ENCODE results near the gene RABIF. TPM values are rescaled to one million over a fixed set of nuclear protein-coding genes. Genes with fewer than 3 reads are reported as not detected.

The RABIF gene
- total RNA-seq, 2 experiments from 2014 or later = 7.8 TPM

- Histone ChIP-seq H3K9me3 (ENCODE audit: low read length) (no peaks in the 10 kb centered on the region), H3K79me2 (ENCODE audit: insufficient read depth, low read depth, low read length) (no peaks in the 10 kb centered on the region), H2AFZ (ENCODE audit: low read length) (no peak overlapping the region), H3K9me2 (ENCODE audit: insufficient read depth, low read length) (no peaks in the 10 kb centered on the region), H3K36me3 (ENCODE audit: insufficient read depth, low read length) (no peaks in the 10 kb centered on the region), H3K27ac (ENCODE audit: low read depth, low read length, poor library complexity, severe bottlenecking) (no peak overlapping the region), H3K4me3 (ENCODE audit: low read depth, low read length, poor library complexity, severe bottlenecking) (no peak overlapping the region), H3K4me1 (ENCODE audit: insufficient read depth, low read length, poor library complexity, severe bottlenecking) (no peaks in the 10 kb centered on the region), H3K4me2 (ENCODE audit: low read length) (no peak overlapping the region), H4K20me1 (ENCODE audit: insufficient read depth, low read length) (no peaks in the 10 kb centered on the region)
- CTCF ChIA-PET (ENCODE audit: unreplicated experiment) = no interaction called here
- intact Hi-C loops (cut with micrococcal nuclease; ENCODE audit: unreplicated experiment) = no loop called here
- POLR2A ChIA-PET = no interaction called here
- BruUV-seq (replicated peaks) = no TSS peak
- no peak for TF ChIP-seq CTCF (conservative IDR thresholded peaks at IDR 0.05; ENCODE audit: low read length)
- no peak for TF ChIP-seq EZH2phosphoT487 (IDR thresholded peaks at IDR 0.05; ENCODE audit: borderline replicate concordance, low read depth, low read length)
- no peak for DNase-seq (ENCODE audit: low spot score)
These were observed 53.3 kb downstream of the RABIF start for GRCh38 chr1:202835548-202836072.

- no TSS peak for BruUV-seq (replicated peaks)
- CTCF ChIA-PET (ENCODE audit: unreplicated experiment) = interaction anchor here (0.6 kb wide), 2 partner anchors 10 to 101 kb away, joined by 3 read pairs; no protein-coding TSS in a partner anchor
These were observed 54.0 kb downstream of the RABIF start for GRCh38 chr1:202834771-202835547.

More at GRCh38 chr1:202834771-202835547, 54.0 kb downstream of the RABIF start:
- H3K9me2 ChIP-seq (ENCODE audit: insufficient read depth, low read length) = no peaks in the 10 kb centered on the region
- no peak overlapping the region for H3K4me3 ChIP-seq (ENCODE audit: low read depth, low read length, poor library complexity, severe bottlenecking)
- no peak overlapping the region for H3K4me2 ChIP-seq (ENCODE audit: low read length)
- H3K9me3 ChIP-seq (ENCODE audit: low read length) = no peaks in the 10 kb centered on the region
- POLR2A ChIA-PET = interaction anchor here (0.6 kb wide), 1 partner anchor 147 kb away, joined by 3 read pairs; no protein-coding TSS in a partner anchor
- H3K36me3 ChIP-seq (ENCODE audit: insufficient read depth, low read length) = no peaks in the 10 kb centered on the region
- no peaks in the 10 kb centered on the region for H3K4me1 ChIP-seq (ENCODE audit: insufficient read depth, low read length, poor library complexity, severe bottlenecking)
- intact Hi-C loops (cut with micrococcal nuclease; ENCODE audit: unreplicated experiment) = no loop called here
- no peak for DNase-seq (ENCODE audit: low spot score)
- TF ChIP-seq EZH2phosphoT487 (IDR thresholded peaks at IDR 0.05; ENCODE audit: borderline replicate concordance, low read depth, low read length) (no peak), CTCF (conservative IDR thresholded peaks at IDR 0.05; ENCODE audit: low read length) (no peak)
- no peaks in the 10 kb centered on the region for H3K79me2 ChIP-seq (ENCODE audit: insufficient read depth, low read depth, low read length)
- H2AFZ ChIP-seq (ENCODE audit: low read length) = no peak overlapping the region
- H4K20me1 ChIP-seq (ENCODE audit: insufficient read depth, low read length) = no peaks in the 10 kb centered on the region
- H3K27ac ChIP-seq (ENCODE audit: low read depth, low read length, poor library complexity, severe bottlenecking) = no peak overlapping the region

All from OCI-LY7 (cell line).